KOPT-K1 (cell line): ENCODE results near the gene MPG.
"Not testable (repeated sequence)": the region's sequence is repeated elsewhere in the genome, so short reads cannot be mapped to it uniquely, and the experiment has no call there.

Experiments
- H3K27ac ChIP-seq: fragments of 200-600 bp; sonication (generic); 2 replicates; pipeline ENCODE4 v1.5.1; 2016; ENCODE audit warnings: antibody characterized with exemption, mild to moderate bottlenecking, low read depth, low read length; ENCODE audit not compliant: poor library complexity, severe bottlenecking
- H3K36me3 ChIP-seq: fragments of 200-600 bp; sonication (generic); 2 replicates; pipeline ENCODE4 v1.5.1; 2017; ENCODE audit warnings: antibody characterized with exemption, mild to moderate bottlenecking, low read length, moderate library complexity; ENCODE audit not compliant: insufficient read depth
- H3K9me3 ChIP-seq: fragments of 200-600 bp; sonication (generic); 2 replicates; pipeline ENCODE4 v1.5.1; 2017; ENCODE audit warnings: antibody characterized with exemption, low read length, mild to moderate bottlenecking; ENCODE audit not compliant: insufficient read depth, poor library complexity, severe bottlenecking

The MPG gene

GRCh38 chr16:42691-43090 is 35.3 kb upstream of the MPG start:
- no peaks in the 10 kb centered on the region for H3K9me3 ChIP-seq
- H3K36me3 ChIP-seq: peaks cover 72% of the 10 kb centered on the region

GRCh38 chr16:43294-43693 is 34.7 kb upstream of the MPG start:
- Histone ChIP-seq H3K9me3 (no peaks in the 10 kb centered on the region), H3K36me3 (peaks cover 71% of the 10 kb centered on the region), H3K27ac (no peak overlapping the region)

More at GRCh38 chr16:42691-43090, 35.3 kb upstream of the MPG start:
- no peak overlapping the region for H3K27ac ChIP-seq

- Histone ChIP-seq H3K27ac (no peak overlapping the region), H3K36me3 (peaks cover 84% of the 10 kb centered on the region), H3K9me3 (no peaks in the 10 kb centered on the region)
Observed at GRCh38 chr16:44655-45054, 33.4 kb upstream of the MPG start.

- Histone ChIP-seq H3K27ac (no peak overlapping the region), H3K36me3 (peaks cover 92% of the 10 kb centered on the region), H3K9me3 (no peaks in the 10 kb centered on the region)
Observed at GRCh38 chr16:45454-45853, 32.6 kb upstream of the MPG start.

GRCh38 chr16:46510-46909 is 31.5 kb upstream of the MPG start:
- H3K27ac ChIP-seq, H3K9me3 ChIP-seq: not testable (repeated sequence)
- H3K36me3 ChIP-seq: peaks cover 96% of the 10 kb centered on the region

GRCh38 chr16:47234-47633 is 30.8 kb upstream of the MPG start:
- Histone ChIP-seq H3K27ac (no peak overlapping the region), H3K9me3 (no peaks in the 10 kb centered on the region), H3K36me3 (peaks cover 91% of the 10 kb centered on the region)

GRCh38 chr16:50769-51591 is 27.0 kb upstream of the MPG start:
- peaks cover 64% of the 10 kb centered on the region for H3K36me3 ChIP-seq
- H3K9me3 ChIP-seq: no peaks in the 10 kb centered on the region
- no peak overlapping the region for H3K27ac ChIP-seq

- Histone ChIP-seq H3K9me3 (no peaks in the 10 kb centered on the region), H3K36me3 (peaks cover 66% of the 10 kb centered on the region), H3K27ac (peak within 1 kb of the TSS; percentile 78)
Observed at GRCh38 chr16:53346-54236, 24.4 kb upstream of the MPG start, which contains the start of the genes POLR3K and SNRNP25. POLR3K (minus strand) TSS chr16:53608; CDS start chr16:53586, 22 bp downstream. SNRNP25 (plus strand) TSS chr16:53828; CDS start chr16:54017, 189 bp downstream.

GRCh38 chr16:54237-54581 is 23.8 kb upstream of the MPG start:
- Histone ChIP-seq H3K9me3 (no peaks in the 10 kb centered on the region), H3K27ac (peak overlapping the region; percentile 78), H3K36me3 (peaks cover 66% of the 10 kb centered on the region)

GRCh38 chr16:55571-56136 is 22.4 kb upstream of the MPG start:
- no peak overlapping the region for H3K27ac ChIP-seq
- peaks cover 54% of the 10 kb centered on the region for H3K36me3 ChIP-seq
- H3K9me3 ChIP-seq: no peaks in the 10 kb centered on the region

- no peaks in the 10 kb centered on the region for H3K9me3 ChIP-seq
- H3K27ac ChIP-seq: no peak overlapping the region
- peaks cover 47% of the 10 kb centered on the region for H3K36me3 ChIP-seq
Observed at GRCh38 chr16:56231-56927, 21.6 kb upstream of the MPG start.

GRCh38 chr16:57711-58110 is 20.3 kb upstream of the MPG start:
- Histone ChIP-seq H3K36me3 (peaks cover 43% of the 10 kb centered on the region), H3K9me3 (no peaks in the 10 kb centered on the region), H3K27ac (no peak overlapping the region)

GRCh38 chr16:58491-59439 is 19.3 kb upstream of the MPG start:
- no peak overlapping the region for H3K27ac ChIP-seq
- peaks cover 43% of the 10 kb centered on the region for H3K36me3 ChIP-seq

More at GRCh38 chr16:58491-59439, 19.3 kb upstream of the MPG start:
- H3K9me3 ChIP-seq: no peaks in the 10 kb centered on the region
